BE2C (cell line): Measurements from ENCODE around the gene MGLL.

Source experiments
- DNase-seq: peaks from one replicate; pipeline ENCODE4 v3.0.0-alpha.2; 2020
- H3K27me3 ChIP-seq: fragments of 250-450 bp; sonication (Bioruptor Pico); 2 replicates; pipeline ENCODE4 v1.5.1; 2020; ENCODE audit warnings: mild to moderate bottlenecking
- H3K36me3 ChIP-seq: fragments of 250-450 bp; sonication (Bioruptor Pico); 2 replicates; pipeline ENCODE4 v1.5.1; 2020; ENCODE audit warnings: mild to moderate bottlenecking
- H3K4me1 ChIP-seq: fragments of 250-450 bp; sonication (Bioruptor Pico); 2 replicates; pipeline ENCODE4 v1.5.1; 2020
- H3K4me3 ChIP-seq: 2 replicates; pipeline ENCODE4 v1.5.1; 2011; ENCODE audit warnings: low read depth, low read length
- H3K9me3 ChIP-seq: fragments of 250-450 bp; sonication (Bioruptor Pico); 2 replicates; pipeline ENCODE4 v1.5.1; 2020
- TF ChIP-seq, protein P1 (sequence below): IDR thresholded peaks from 2 replicates; pipeline ENCODE4 v1.5.1; 2012; ENCODE audit warnings: mild to moderate bottlenecking, low read depth, low read length

MGLL gene

DNA sequence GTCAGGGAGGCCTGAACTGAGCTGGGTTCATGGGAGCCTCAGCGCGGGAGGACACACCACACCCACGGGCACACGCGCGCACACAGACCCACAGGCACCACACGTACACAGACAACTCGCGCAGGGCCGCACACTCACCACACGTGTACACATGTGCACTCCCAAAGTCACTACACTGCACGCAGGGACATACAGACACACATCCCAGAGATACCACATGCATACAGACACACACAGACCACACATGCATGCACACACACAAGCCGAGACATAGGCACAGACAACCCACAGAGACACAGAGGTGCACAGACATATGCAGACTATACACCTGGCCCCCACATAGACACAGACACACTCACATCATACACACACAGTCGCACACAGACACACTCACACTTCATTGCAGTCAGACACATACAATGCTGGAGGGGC lies 1.1 kb upstream of the MGLL start:
- H3K9me3 ChIP-seq, result peaks cover 3% of the 10 kb centered on the region; the same call in 1 of the 2 replicates
- no peaks in the 10 kb centered on the region for H3K36me3 ChIP-seq
- peaks cover 10% of the 10 kb centered on the region; the same call in 1 of the 2 replicates for H3K27me3 ChIP-seq
- peak overlapping the region; percentile 21; the same call in 1 of the 2 replicates for H3K4me3 ChIP-seq
- H3K4me1 ChIP-seq, result no peaks in the 10 kb centered on the region
- TF ChIP-seq, protein P1, sequence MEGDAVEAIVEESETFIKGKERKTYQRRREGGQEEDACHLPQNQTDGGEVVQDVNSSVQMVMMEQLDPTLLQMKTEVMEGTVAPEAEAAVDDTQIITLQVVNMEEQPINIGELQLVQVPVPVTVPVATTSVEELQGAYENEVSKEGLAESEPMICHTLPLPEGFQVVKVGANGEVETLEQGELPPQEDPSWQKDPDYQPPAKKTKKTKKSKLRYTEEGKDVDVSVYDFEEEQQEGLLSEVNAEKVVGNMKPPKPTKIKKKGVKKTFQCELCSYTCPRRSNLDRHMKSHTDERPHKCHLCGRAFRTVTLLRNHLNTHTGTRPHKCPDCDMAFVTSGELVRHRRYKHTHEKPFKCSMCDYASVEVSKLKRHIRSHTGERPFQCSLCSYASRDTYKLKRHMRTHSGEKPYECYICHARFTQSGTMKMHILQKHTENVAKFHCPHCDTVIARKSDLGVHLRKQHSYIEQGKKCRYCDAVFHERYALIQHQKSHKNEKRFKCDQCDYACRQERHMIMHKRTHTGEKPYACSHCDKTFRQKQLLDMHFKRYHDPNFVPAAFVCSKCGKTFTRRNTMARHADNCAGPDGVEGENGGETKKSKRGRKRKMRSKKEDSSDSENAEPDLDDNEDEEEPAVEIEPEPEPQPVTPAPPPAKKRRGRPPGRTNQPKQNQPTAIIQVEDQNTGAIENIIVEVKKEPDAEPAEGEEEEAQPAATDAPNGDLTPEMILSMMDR, result no peak
- DNase-seq, result no peak

DNA sequence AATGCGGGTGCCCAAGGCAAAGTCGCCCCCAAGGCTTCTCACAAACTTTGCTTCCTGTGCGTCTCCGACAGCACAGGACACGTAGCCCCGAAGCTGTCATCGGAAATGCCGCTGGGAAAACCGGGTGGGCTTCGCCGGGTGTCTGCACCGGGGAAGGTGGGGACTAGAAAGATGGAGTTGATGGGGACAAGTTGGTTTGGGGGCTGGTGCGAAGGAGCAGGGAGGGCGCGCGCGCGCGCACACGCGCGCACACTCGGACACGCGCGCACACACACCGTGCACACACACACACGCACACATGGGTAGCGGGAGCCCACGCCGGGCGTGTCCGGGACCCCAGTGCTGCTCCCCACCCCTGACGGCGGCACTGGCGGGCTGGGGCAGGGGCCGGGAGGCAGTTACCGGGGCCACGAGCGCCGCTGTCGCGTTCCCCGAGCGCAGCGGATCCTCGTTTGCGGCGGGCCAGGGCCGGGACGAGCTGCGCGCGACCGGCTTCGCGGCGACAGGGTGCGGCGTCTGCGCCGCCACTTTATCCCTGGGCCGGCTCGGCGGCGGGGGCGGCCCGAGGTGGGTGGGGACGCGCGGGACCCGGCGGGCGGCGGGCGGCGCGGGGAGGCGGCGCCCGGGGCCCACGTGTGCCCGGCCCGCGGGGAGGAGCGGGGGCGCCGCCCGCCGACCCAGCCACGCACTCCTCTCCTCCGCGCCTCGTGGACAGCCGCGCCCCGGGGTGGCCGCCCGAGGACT lies 539 bp upstream of the MGLL start:
- H3K9me3 ChIP-seq, result no peaks in the 10 kb centered on the region
- DNase-seq, result peak; percentile 48
- peak overlapping the region; percentile 82 for H3K4me3 ChIP-seq
- peaks cover 10% of the 10 kb centered on the region; the same call in 1 of the 2 replicates for H3K27me3 ChIP-seq
- H3K4me1 ChIP-seq, result no peaks in the 10 kb centered on the region
- TF ChIP-seq, protein P1, result no peak
- no peaks in the 10 kb centered on the region for H3K36me3 ChIP-seq

GRCh38 chr3:127821394-127821793 lies 921 bp downstream of the MGLL start:
- Histone ChIP-seq H3K36me3 (no peaks in the 10 kb centered on the region), H3K9me3 (no peaks in the 10 kb centered on the region), H3K4me3 (no peak overlapping the region), H3K4me1 (no peaks in the 10 kb centered on the region), H3K27me3 (peaks cover 10% of the 10 kb centered on the region; the same call in 1 of the 2 replicates)
- no peak for DNase-seq
- TF ChIP-seq, protein P1, result no peak

DNA sequence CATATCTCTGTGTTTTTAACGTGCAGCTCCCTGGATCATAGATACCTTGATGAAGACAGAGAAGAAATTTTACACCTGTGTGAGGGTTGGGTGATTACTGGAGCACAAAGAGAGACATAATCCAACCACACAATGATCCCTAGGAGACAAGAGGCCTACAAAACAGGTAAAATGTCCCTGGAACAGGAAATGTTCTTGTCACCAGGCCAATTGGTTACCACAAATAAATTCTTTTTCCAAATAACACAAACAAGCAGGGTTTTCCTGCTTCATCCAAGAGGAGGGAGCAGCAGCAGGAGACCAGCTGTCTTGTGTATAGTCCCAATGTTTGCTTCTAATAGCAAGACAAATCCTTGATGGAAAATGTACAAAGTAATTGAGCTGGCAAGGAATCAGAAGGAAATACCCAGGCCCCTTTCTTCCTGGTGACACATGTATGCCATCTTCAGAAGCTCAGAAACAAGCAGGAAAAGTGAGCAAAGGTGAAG lies 1.4 kb downstream of the MGLL start:
- no peak for DNase-seq
- Histone ChIP-seq H3K4me1 (no peaks in the 10 kb centered on the region), H3K27me3 (peaks cover 10% of the 10 kb centered on the region; the same call in 1 of the 2 replicates), H3K4me3 (no peak overlapping the region), H3K36me3 (no peaks in the 10 kb centered on the region), H3K9me3 (no peaks in the 10 kb centered on the region)
- TF ChIP-seq, protein P1, result no peak

- Histone ChIP-seq H3K36me3 (no peaks in the 10 kb centered on the region), H3K4me1 (no peaks in the 10 kb centered on the region), H3K9me3 (no peaks in the 10 kb centered on the region), H3K4me3 (no peak overlapping the region), H3K27me3 (peaks cover 10% of the 10 kb centered on the region; the same call in 1 of the 2 replicates)
- peak; percentile 40 for DNase-seq
- TF ChIP-seq, protein P1, result peak; percentile 33
Observed at GRCh38 chr3:127820221-127820825, 2.0 kb downstream of the MGLL start.
